Trophoblast cell (in vitro differentiated cells and primary cell): Measurements from ENCODE around the gene CSTF1.

Experiments
- DNase-seq, 2 donors: peaks; one replicate each; pipeline ENCODE4 v3.0.0-alpha.2; 2016
- H2AFZ ChIP-seq: 2 replicates; pipeline ENCODE4 v1.6.1; 2013; ENCODE audit warnings: low read length, moderate library complexity, mild to moderate bottlenecking; ENCODE audit not compliant: insufficient read depth, poor library complexity
- H2AK5ac ChIP-seq: 2 replicates; pipeline ENCODE4 v1.6.1; 2013; ENCODE audit warnings: mild to moderate bottlenecking, low read length
- H2BK120ac ChIP-seq: 2 replicates; pipeline ENCODE4 v1.6.1; 2013; ENCODE audit warnings: low read length, mild to moderate bottlenecking, moderate library complexity; ENCODE audit not compliant: insufficient read depth, poor library complexity
- H2BK12ac ChIP-seq: 2 replicates; pipeline ENCODE4 v1.6.1; 2013; ENCODE audit warnings: mild to moderate bottlenecking, low read length, moderate library complexity
- H2BK5ac ChIP-seq: 2 replicates; pipeline ENCODE4 v1.6.1; 2013; ENCODE audit warnings: low read length, low read depth, moderate library complexity, mild to moderate bottlenecking; ENCODE audit not compliant: poor library complexity
- H3K14ac ChIP-seq: 2 replicates; pipeline ENCODE4 v1.6.1; 2013; ENCODE audit warnings: mild to moderate bottlenecking, low read length
- H3K18ac ChIP-seq: 2 replicates; pipeline ENCODE4 v1.6.1; 2013; ENCODE audit warnings: mild to moderate bottlenecking, low read length
- H3K23ac ChIP-seq: 2 replicates; pipeline ENCODE4 v1.6.1; 2013; ENCODE audit warnings: low read length
- H3K27ac ChIP-seq: 2 replicates; pipeline ENCODE4 v1.5.1; 2013; ENCODE audit warnings: low read depth, mild to moderate bottlenecking, inconsistent platforms, low read length, moderate library complexity
- H3K27me3 ChIP-seq: 2 replicates; pipeline ENCODE4 v1.6.1; 2013; ENCODE audit warnings: inconsistent platforms, mild to moderate bottlenecking, low read length, moderate library complexity; ENCODE audit not compliant: insufficient read depth
- H3K36me3 ChIP-seq, 2 experiments: 1 replicate in 1 of 2; 2 replicates in 1 of 2; pipeline ENCODE4 v1.6.1; 2013; ENCODE audit warnings: low read length in 2 of 2, mild to moderate bottlenecking in 2 of 2, moderate library complexity in 1 of 2; ENCODE audit not compliant: insufficient read depth in 2 of 2, control insufficient read depth in 1 of 2
- H3K4ac ChIP-seq: 2 replicates; pipeline ENCODE4 v1.6.1; 2013; ENCODE audit warnings: low read depth, mild to moderate bottlenecking, low read length, moderate library complexity
- H3K4me1 ChIP-seq, 2 experiments: 1 replicate in 1 of 2; 2 replicates in 1 of 2; pipeline ENCODE4 v1.6.1; 2013; ENCODE audit warnings: low read length in 2 of 2, mild to moderate bottlenecking in 2 of 2, moderate library complexity in 1 of 2; ENCODE audit not compliant: insufficient read depth in 2 of 2, control insufficient read depth in 1 of 2
- H3K4me2 ChIP-seq: 2 replicates; pipeline ENCODE4 v1.6.1; 2013; ENCODE audit warnings: inconsistent platforms, mild to moderate bottlenecking, low read length, moderate library complexity
- H3K4me3 ChIP-seq: 2 replicates; pipeline ENCODE4 v1.5.1; 2013; ENCODE audit warnings: mild to moderate bottlenecking, low read depth, low read length, inconsistent platforms
- H3K79me1 ChIP-seq: one replicate; pipeline ENCODE4 v1.6.1; 2013; ENCODE audit warnings: low read length
- H3K79me2 ChIP-seq: 2 replicates; pipeline ENCODE4 v1.6.1; 2013; ENCODE audit warnings: low read length, mild to moderate bottlenecking; ENCODE audit not compliant: control insufficient read depth, insufficient read depth, poor library complexity
- H3K9ac ChIP-seq: 2 replicates; pipeline ENCODE4 v1.6.1; 2013; ENCODE audit warnings: mild to moderate bottlenecking, low read length
- H3K9me3 ChIP-seq: 2 replicates; pipeline ENCODE4 v1.6.1; 2013; ENCODE audit warnings: low read depth, mild to moderate bottlenecking, control low read depth, inconsistent platforms, low read length; ENCODE audit not compliant: insufficient read depth
- H4K12ac ChIP-seq: 2 replicates; pipeline ENCODE4 v1.6.1; 2013; ENCODE audit warnings: low read depth, mild to moderate bottlenecking, low read length, moderate library complexity
- H4K8ac ChIP-seq: 2 replicates; pipeline ENCODE4 v1.6.1; 2013; ENCODE audit warnings: low read depth, mild to moderate bottlenecking, low read length, moderate library complexity
- H4K91ac ChIP-seq: one replicate; pipeline ENCODE4 v1.6.1; 2013; ENCODE audit warnings: low read depth, mild to moderate bottlenecking, low read length, moderate library complexity
- WGBS: extraction: QIAGEN DNeasy Blood & Tissue Kit; methylation state at CpG from one replicate; pipeline ENCODE4 v1.1.7; 2013; ENCODE audit warnings: missing lambda C conversion rate; ENCODE audit not compliant: insufficient read length, insufficient coverage; ENCODE audit errors: extremely low coverage; 5-methylcytosine and 5-hydroxymethylcytosine counted together

CSTF1 gene

DNA sequence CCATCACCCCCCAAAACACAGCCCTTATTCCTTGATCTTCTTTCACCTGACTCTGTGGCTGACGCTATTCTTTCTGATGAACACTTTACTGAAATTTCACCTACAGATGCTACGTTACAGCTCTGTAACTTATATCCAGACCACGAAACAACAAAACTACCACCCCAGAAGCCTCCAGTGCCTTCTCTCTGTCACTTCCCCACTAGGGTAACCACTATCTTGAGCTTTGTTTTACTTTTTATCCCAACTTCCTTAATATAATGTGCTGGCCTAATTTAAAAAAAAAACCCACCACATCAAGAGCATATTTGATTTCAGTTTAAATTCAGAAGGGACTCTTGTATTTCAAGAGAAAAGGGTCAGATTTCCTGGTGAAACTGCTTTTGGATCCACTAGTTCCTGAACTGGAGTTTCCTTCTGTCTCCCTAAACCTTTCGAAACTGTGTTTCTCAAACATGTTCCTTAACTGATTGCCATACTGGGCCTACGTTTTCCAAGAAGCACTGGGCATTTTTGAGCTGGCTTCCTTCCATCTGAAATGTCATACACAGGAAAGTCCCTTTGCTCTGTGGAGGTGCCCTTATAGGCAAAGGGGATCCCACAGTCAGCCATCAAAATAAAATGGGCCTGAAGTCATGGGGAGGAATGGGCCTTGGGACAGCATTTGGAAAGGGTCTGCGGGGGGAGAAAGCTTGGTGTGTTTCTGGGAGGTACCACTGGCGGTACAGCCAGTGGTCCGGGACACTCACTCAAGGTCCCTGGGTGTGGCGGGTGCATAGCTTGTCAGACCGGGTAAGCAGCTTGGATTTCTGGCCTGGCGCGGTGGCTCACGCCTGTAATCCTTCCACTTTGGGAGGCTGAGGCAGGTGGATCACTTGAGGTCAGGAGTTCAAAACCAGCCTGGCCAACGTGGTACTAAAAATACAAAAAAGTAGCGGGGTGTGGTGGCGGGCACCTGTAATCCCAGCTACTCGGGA lies 50.2 kb downstream of the CSTF1 start:
- Histone ChIP-seq H3K23ac (no peak overlapping the region), H2BK12ac (peak overlapping the region; percentile 83), H2AK5ac (peak overlapping the region; percentile 82), H2BK120ac (peak overlapping the region; percentile 25), H3K14ac (peak overlapping the region; percentile 35), H3K9me3 (no peaks in the 10 kb centered on the region), H2BK5ac (no peak overlapping the region), H3K4me3 (no peak overlapping the region), H3K36me3 (no peaks in the 10 kb centered on the region), H3K4me2 (no peak overlapping the region), H3K79me1 (peaks cover 16% of the 10 kb centered on the region), H3K79me2 (no peaks in the 10 kb centered on the region), H2AFZ (no peak overlapping the region), H3K27ac (no peak overlapping the region), H4K8ac (no peak overlapping the region), H3K4me1 (peaks cover 19 to 26% of the 10 kb centered on the region in 2 experiments), H3K4ac (no peak overlapping the region), H3K27me3 (no peaks in the 10 kb centered on the region), H4K91ac (peak overlapping the region; percentile 80), H3K18ac (peak overlapping the region; percentile 38), H4K12ac (no peak overlapping the region), H3K9ac (no peak overlapping the region)
- WGBS: no CpG with 5 or more reads among the region's 17 CpGs
- DNase-seq: peak; percentile 16 to 52

DNA sequence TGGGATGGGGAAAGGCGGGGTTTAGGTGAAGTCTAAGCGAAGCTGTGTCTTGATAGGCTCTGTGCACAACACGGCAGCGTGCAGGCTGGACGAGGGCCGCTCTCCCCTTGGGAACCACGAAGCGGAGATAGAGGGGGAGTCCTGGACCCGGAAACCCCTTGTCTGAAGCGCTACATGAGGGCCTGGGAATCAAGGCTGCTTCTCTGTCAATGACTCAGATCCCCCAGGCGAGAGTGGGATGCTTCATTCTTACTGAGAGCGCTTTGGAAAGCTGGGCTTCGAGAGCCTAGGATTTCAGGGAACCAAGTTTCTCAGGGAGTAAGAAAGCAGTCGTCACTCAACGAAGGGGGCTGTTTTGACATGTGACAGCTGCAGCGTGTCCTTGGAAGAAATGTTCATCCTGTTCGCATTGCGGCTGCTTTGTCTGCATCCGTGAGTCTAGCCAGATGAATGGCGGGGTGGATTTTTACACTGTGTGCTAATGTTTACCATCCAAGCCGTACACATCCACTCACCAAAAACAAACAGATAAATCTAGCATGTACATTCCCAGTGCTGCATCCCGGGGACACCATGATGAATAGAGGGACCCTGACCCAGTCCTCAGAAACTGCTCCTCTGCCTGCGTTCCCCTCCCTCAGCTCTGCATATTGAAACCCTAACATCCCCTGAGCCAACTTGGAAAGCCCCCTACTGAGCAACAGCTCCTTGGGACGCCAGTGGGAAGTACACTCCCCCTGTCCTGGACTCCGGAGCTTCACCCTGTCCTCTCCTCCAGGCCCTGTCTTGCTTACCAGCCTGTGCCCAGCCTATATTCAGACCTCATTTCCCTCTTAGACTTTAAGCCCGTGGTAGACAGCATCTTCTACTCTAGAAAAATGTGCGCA lies 51.5 kb downstream of the CSTF1 start:
- Histone ChIP-seq H2AFZ (no peak overlapping the region), H3K79me2 (no peaks in the 10 kb centered on the region), H3K4me1 (peaks cover 19 to 26% of the 10 kb centered on the region in 2 experiments), H2BK5ac (peak overlapping the region; percentile 3), H3K4me3 (no peak overlapping the region), H3K9ac (no peak overlapping the region), H3K9me3 (no peaks in the 10 kb centered on the region), H3K18ac (peak overlapping the region; percentile 26), H3K36me3 (no peaks in the 10 kb centered on the region), H3K4ac (no peak overlapping the region), H4K91ac (peak overlapping the region; percentile 23), H3K4me2 (no peak overlapping the region), H4K12ac (no peak overlapping the region), H2BK12ac (peak overlapping the region; percentile 46), H3K27me3 (no peaks in the 10 kb centered on the region), H3K27ac (peak overlapping the region; percentile 25), H2BK120ac (no peak overlapping the region), H2AK5ac (no peak overlapping the region), H3K14ac (no peak overlapping the region), H4K8ac (peak overlapping the region; percentile 34), H3K23ac (no peak overlapping the region), H3K79me1 (peaks cover 14% of the 10 kb centered on the region)
- peak in 1 of 2 donors; percentile 53 for DNase-seq
- no CpG with 5 or more reads among the region's 27 CpGs for WGBS

- no peak overlapping the region for H2AFZ ChIP-seq
- no peak overlapping the region for H2BK5ac ChIP-seq
- peaks cover 8 to 18% of the 10 kb centered on the region in 2 experiments for H3K4me1 ChIP-seq
- H3K23ac ChIP-seq: no peak overlapping the region
- H3K4me2 ChIP-seq: no peak overlapping the region
- no peaks in the 10 kb centered on the region for H3K79me2 ChIP-seq
- DNase-seq: no peak
- no peak overlapping the region for H3K14ac ChIP-seq
- H3K27ac ChIP-seq: no peak overlapping the region
- no peaks in the 10 kb centered on the region for H3K9me3 ChIP-seq
- no peak overlapping the region for H4K8ac ChIP-seq
- WGBS: no CpG with 5 or more reads among the region's 3 CpGs
- H4K91ac ChIP-seq: no peak overlapping the region
- H3K27me3 ChIP-seq: no peaks in the 10 kb centered on the region
- no peak overlapping the region for H2BK12ac ChIP-seq
- no peak overlapping the region for H3K4me3 ChIP-seq
- no peak overlapping the region for H3K18ac ChIP-seq
- no peak overlapping the region for H2BK120ac ChIP-seq
- H4K12ac ChIP-seq: no peak overlapping the region
- H3K4ac ChIP-seq: no peak overlapping the region
- no peak overlapping the region for H3K9ac ChIP-seq
- no peak overlapping the region for H2AK5ac ChIP-seq
- H3K36me3 ChIP-seq: no peaks in the 10 kb centered on the region
- peaks cover 10% of the 10 kb centered on the region for H3K79me1 ChIP-seq
Measured at GRCh38 chr20:56445130-56445529, 52.7 kb downstream of the CSTF1 start.

DNA sequence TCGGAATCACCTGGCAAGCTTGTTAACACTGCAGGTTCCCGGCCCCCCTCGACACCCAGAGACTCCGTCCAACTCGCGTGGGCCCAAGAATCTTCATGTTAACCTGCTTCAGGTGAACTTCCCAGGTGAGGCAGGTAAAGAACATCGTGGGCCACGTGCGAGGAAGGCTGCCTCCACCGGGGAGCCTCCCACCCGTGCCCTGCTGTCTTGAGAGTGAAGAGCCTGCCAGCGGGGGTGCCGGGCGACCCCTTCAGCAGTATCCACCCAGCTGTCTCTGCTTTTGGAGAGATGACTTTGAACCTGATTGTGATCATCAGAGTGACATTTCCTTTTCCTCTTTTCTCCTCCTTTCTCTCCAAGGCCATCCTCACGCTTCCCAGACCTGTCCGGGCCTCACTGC lies 53.1 kb downstream of the CSTF1 start:
- Histone ChIP-seq H3K27me3 (no peaks in the 10 kb centered on the region), H2BK12ac (no peak overlapping the region), H3K9me3 (no peaks in the 10 kb centered on the region), H3K27ac (no peak overlapping the region), H3K4me3 (no peak overlapping the region), H3K79me2 (no peaks in the 10 kb centered on the region), H2AK5ac (no peak overlapping the region), H3K4me1 (peaks cover 5 to 15% of the 10 kb centered on the region in 2 experiments), H3K9ac (no peak overlapping the region), H2BK120ac (no peak overlapping the region), H2AFZ (no peak overlapping the region), H3K79me1 (peaks cover 6% of the 10 kb centered on the region), H3K36me3 (no peaks in the 10 kb centered on the region), H4K8ac (no peak overlapping the region), H4K12ac (no peak overlapping the region), H3K4ac (no peak overlapping the region), H3K18ac (no peak overlapping the region), H3K14ac (no peak overlapping the region), H3K23ac (no peak overlapping the region), H4K91ac (no peak overlapping the region), H2BK5ac (no peak overlapping the region), H3K4me2 (no peak overlapping the region)
- no peak for DNase-seq
- WGBS: no CpG with 5 or more reads among the region's 16 CpGs
